ENCODE measurements around the gene L3HYPDH.

Gene L3HYPDH

GRCh38 chr14:59483819-59484638 is at the start of gene L3HYPDH, which contains the start of gene JKAMP:
Gene L3HYPDH, minus strand, starts transcription at chr14:59484408. Its CDS starts 92 bp downstream, at chr14:59484316.
Gene JKAMP, plus strand, starts transcription at chr14:59484517. Its CDS starts 73 bp downstream, at chr14:59484590.
- DNase-seq (ENCODE audit: low read depth), result peak; percentile 98

- DNase-seq (ENCODE audit: low read depth), result no peak
Observed at GRCh38 chr14:59532419-59532818, 48.2 kb upstream of the L3HYPDH start.

GRCh38 chr14:59530349-59530748 is 46.1 kb upstream of the L3HYPDH start:
- no peak for DNase-seq (ENCODE audit: low read depth)

GRCh38 chr14:59529189-59529588 is 45.0 kb upstream of the L3HYPDH start:
- DNase-seq (ENCODE audit: low read depth), result no peak

GRCh38 chr14:59520224-59520623 is 36.0 kb upstream of the L3HYPDH start:
- no peak for DNase-seq (ENCODE audit: low read depth)

- no peak for DNase-seq (ENCODE audit: low read depth)
Observed at GRCh38 chr14:59511916-59512575, 27.8 kb upstream of the L3HYPDH start.

- DNase-seq (ENCODE audit: low read depth), result no peak
Observed at GRCh38 chr14:59510966-59511365, 26.8 kb upstream of the L3HYPDH start.

- no peak for DNase-seq (ENCODE audit: low read depth)
Observed at GRCh38 chr14:59510001-59510400, 25.8 kb upstream of the L3HYPDH start.

GRCh38 chr14:59509101-59509500 is 24.9 kb upstream of the L3HYPDH start:
- no peak for DNase-seq (ENCODE audit: low read depth)

- DNase-seq (ENCODE audit: low read depth), result no peak
Observed at GRCh38 chr14:59507752-59508103, 23.5 kb upstream of the L3HYPDH start.

GRCh38 chr14:59507063-59507751 is 23.0 kb upstream of the L3HYPDH start:
- DNase-seq (ENCODE audit: low read depth), result peak; percentile 15

- DNase-seq (ENCODE audit: low read depth), result no peak
Observed at GRCh38 chr14:59503256-59503655, 19.0 kb upstream of the L3HYPDH start.

GRCh38 chr14:59500732-59501131 is 16.5 kb upstream of the L3HYPDH start:
- no peak for DNase-seq (ENCODE audit: low read depth)

- DNase-seq (ENCODE audit: low read depth), result no peak
Observed at GRCh38 chr14:59492384-59492783, 8.2 kb upstream of the L3HYPDH start.

GRCh38 chr14:59490756-59491155 is 6.5 kb upstream of the L3HYPDH start:
- DNase-seq (ENCODE audit: low read depth), result no peak

- DNase-seq (ENCODE audit: low read depth), result no peak
Observed at GRCh38 chr14:59484639-59485175, 499 bp upstream of the L3HYPDH start.

- DNase-seq (ENCODE audit: low read depth), result no peak
Observed at GRCh38 chr14:59483363-59483762, 845 bp downstream of the L3HYPDH start.

- DNase-seq (ENCODE audit: low read depth), result no peak
Observed at GRCh38 chr14:59482541-59483331, 1.5 kb downstream of the L3HYPDH start.

- no peak for DNase-seq (ENCODE audit: low read depth)
Observed at GRCh38 chr14:59481871-59482540, 2.2 kb downstream of the L3HYPDH start.

GRCh38 chr14:59481407-59481806 is 2.8 kb downstream of the L3HYPDH start:
- no peak for DNase-seq (ENCODE audit: low read depth)

- no peak for DNase-seq (ENCODE audit: low read depth)
Observed at GRCh38 chr14:59480166-59480565, 4.0 kb downstream of the L3HYPDH start.

Measured in stimulated activated CD8-positive, alpha-beta memory T cell treated with anti-CD3 and anti-CD28 coated beads, Interleukin-7, amount 100 ng/mL, for 24 hours (primary cell).